Upper lobe of left lung (tissue), 6 donors: ENCODE results near the gene NKX6-2. TPM values are rescaled to one million over a fixed set of nuclear protein-coding genes. Genes with fewer than 3 reads are reported as not detected.
"Not testable (repeated sequence)": the region's sequence is repeated elsewhere in the genome, so short reads cannot be mapped to it uniquely, and the experiment has no call there.

Experiments
- ATAC-seq, 2 donors: fragments of 200-7000 bp; cut with Tn5 transposase; one replicate each; pipeline ENCODE4 v1.9.1; 2022; ENCODE audit warnings: mild to moderate bottlenecking in 2 of 2, moderate library complexity in 2 of 2; ENCODE audit not compliant: low FRiP score in 2 of 2
- DNase-seq, 2 donors: peaks; one replicate each; pipeline ENCODE4 v3.0.0-alpha.2; 2019 to 2020
- H3K27ac ChIP-seq, 4 donors: fragments of 200-600 bp; sonication (generic); one replicate each; pipeline ENCODE4 v1.5.1; 2016 to 2019
- H3K27me3 ChIP-seq, 4 donors: fragments of 200-600 bp; sonication (generic); one replicate each; pipeline ENCODE4 v1.5.1; 2017 to 2019
- H3K36me3 ChIP-seq, 4 donors: fragments of 200-600 bp; sonication (generic); one replicate each; pipeline ENCODE4 v1.5.1; 2016 to 2019
- H3K4me1 ChIP-seq, 4 donors: fragments of 200-600 bp; sonication (generic); one replicate each; pipeline ENCODE4 v1.5.1; 2018 to 2019
- H3K4me3 ChIP-seq, 4 donors: fragments of 200-600 bp; sonication (generic); one replicate each; pipeline ENCODE4 v1.5.1; 2017 to 2019; ENCODE audit warnings: mild to moderate bottlenecking in 2 of 4, moderate library complexity in 1 of 4
- H3K9me3 ChIP-seq, 4 donors: fragments of 200-600 bp; sonication (generic); one replicate each; pipeline ENCODE4 v1.5.1; 2018 to 2019
- CTCF ChIP-seq, 6 experiments: fragments of 450-650 bp in 4 of 6; fragments of 200-600 bp in 2 of 6; sonication (generic) in 2 of 6; IDR thresholded peaks; one replicate each; pipeline ENCODE4 v1.5.1; 2016 to 2019; ENCODE audit warnings: antibody characterized with exemption in 6 of 6
- EP300 ChIP-seq, 4 donors: sonication (generic); formaldehyde crosslinking; IDR thresholded peaks; one replicate each; pipeline ENCODE4 v1.5.1; 2017; ENCODE audit warnings: antibody characterized with exemption in 4 of 4, control low read depth in 2 of 4
- POLR2A ChIP-seq, 4 donors: fragments of 450-650 bp; IDR thresholded peaks; one replicate each; pipeline ENCODE4 v1.5.1; 2016 to 2017; ENCODE audit warnings: antibody characterized with exemption in 4 of 4, mild to moderate bottlenecking in 2 of 4
- POLR2AphosphoS5 ChIP-seq, 2 donors: sonication (generic); formaldehyde crosslinking; IDR thresholded peaks; one replicate each; pipeline ENCODE4 v1.5.1; 2017; ENCODE audit warnings: antibody characterized with exemption in 2 of 2
- WGBS, 2 donors: methylation state at CpG; one replicate each; pipeline ENCODE4 v1.1.5; 2017 to 2018; 5-methylcytosine and 5-hydroxymethylcytosine counted together
- total RNA-seq, 6 donors: library from RNA; depleted of rRNA in 4 of 6; stranded (reverse); fragments of >200 nt in 4 of 6; gene quantifications; one replicate each; pipeline versions ENCODE4 v1.1.0 to v1.2.1, GENCODE V29; 2016 to 2021
- donor health status: DM: no; HTN: no; CAD: no; lungs with moderate emphysema.
- donor health status: DM: no; HTN: yes; CAD: no; lungs with severe emphysema.

Gene NKX6-2
- total RNA-seq, 6 donors from 2014 or later: not detected

DNA sequence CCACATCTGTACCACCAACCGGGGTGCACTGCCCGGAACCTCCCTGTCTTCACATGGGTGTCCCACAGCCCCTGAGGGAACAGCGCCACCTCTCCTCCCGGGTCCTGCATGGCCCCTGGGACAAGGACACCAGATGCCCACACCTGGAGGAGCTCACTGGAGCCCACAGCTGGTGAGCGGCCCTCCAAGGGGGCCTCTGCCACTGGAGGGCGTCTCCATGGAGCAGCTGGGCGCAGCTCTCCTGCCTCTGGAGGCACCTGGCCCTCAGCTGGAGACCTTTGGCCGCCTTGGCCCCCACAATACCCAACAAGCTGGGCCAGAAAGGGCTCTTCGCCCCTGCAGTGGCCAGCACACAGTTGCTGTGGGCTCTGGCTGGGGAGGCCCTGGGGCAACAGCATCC, 7.3 kb upstream of the NKX6-2 start:
- H3K9me3 ChIP-seq: no peaks in the 10 kb centered on the region
- 89% methylated on average over 5 of the region's 9 CpGs; no CpG with 5 or more reads in 1 of the 2 donors for WGBS, 2 donors
- no peak for ATAC-seq
- H3K27ac ChIP-seq: no peak overlapping the region
- H3K4me3 ChIP-seq: no peak overlapping the region
- no peaks in the 10 kb centered on the region for H3K36me3 ChIP-seq
- peak in 1 of 2 donors; percentile 55 for DNase-seq
- peaks cover 0 to 8% (median under 1%) of the 10 kb centered on the region in 4 donors for H3K4me1 ChIP-seq
- peaks cover 0 to 18% (median 7%) of the 10 kb centered on the region in 4 donors for H3K27me3 ChIP-seq
- TF ChIP-seq POLR2AphosphoS5 (IDR thresholded peaks at IDR 0.05): no peak
- TF ChIP-seq EP300 (IDR thresholded peaks at IDR 0.05): no peak
- TF ChIP-seq CTCF (IDR thresholded peaks at IDR 0.05): no peak
- TF ChIP-seq POLR2A (IDR thresholded peaks at IDR 0.05): no peak

- Histone ChIP-seq H3K4me1 (peaks cover 0 to 12% (median 5%) of the 10 kb centered on the region in 4 donors), H3K36me3 (no peaks in the 10 kb centered on the region), H3K27ac (no peak overlapping the region), H3K4me3 (no peak overlapping the region), H3K9me3 (no peaks in the 10 kb centered on the region), H3K27me3 (peaks cover 0 to 22% (median 11%) of the 10 kb centered on the region in 4 donors)
- TF ChIP-seq EP300 (IDR thresholded peaks at IDR 0.05) (no peak), CTCF (IDR thresholded peaks at IDR 0.05) (no peak), POLR2A (IDR thresholded peaks at IDR 0.05) (no peak), POLR2AphosphoS5 (IDR thresholded peaks at IDR 0.05) (no peak)
- 86 to 89% methylated on average over 10 to 17 of the region's 17 CpGs for WGBS, 2 donors
- DNase-seq: peak in 1 of 2 donors; percentile 81
- ATAC-seq: no peak
Observed at GRCh38 chr10:132792796-132793195, 6.8 kb upstream of the NKX6-2 start.

GRCh38 chr10:132792099-132792498, 6.2 kb upstream of the NKX6-2 start:
- WGBS, 2 donors: 92 to 100% methylated on average over 2 to 31 of the region's 33 CpGs
- not testable (repeated sequence) for H3K4me3 ChIP-seq, H3K9me3 ChIP-seq, ATAC-seq, H3K36me3 ChIP-seq, H3K27ac ChIP-seq
- Histone ChIP-seq H3K27me3 (peaks cover 3 to 29% (median 18%) of the 10 kb centered on the region in 4 donors), H3K4me1 (peaks cover 7 to 19% (median 12%) of the 10 kb centered on the region in 4 donors)
- peak in 1 of 2 donors; percentile 38 for DNase-seq

DNA sequence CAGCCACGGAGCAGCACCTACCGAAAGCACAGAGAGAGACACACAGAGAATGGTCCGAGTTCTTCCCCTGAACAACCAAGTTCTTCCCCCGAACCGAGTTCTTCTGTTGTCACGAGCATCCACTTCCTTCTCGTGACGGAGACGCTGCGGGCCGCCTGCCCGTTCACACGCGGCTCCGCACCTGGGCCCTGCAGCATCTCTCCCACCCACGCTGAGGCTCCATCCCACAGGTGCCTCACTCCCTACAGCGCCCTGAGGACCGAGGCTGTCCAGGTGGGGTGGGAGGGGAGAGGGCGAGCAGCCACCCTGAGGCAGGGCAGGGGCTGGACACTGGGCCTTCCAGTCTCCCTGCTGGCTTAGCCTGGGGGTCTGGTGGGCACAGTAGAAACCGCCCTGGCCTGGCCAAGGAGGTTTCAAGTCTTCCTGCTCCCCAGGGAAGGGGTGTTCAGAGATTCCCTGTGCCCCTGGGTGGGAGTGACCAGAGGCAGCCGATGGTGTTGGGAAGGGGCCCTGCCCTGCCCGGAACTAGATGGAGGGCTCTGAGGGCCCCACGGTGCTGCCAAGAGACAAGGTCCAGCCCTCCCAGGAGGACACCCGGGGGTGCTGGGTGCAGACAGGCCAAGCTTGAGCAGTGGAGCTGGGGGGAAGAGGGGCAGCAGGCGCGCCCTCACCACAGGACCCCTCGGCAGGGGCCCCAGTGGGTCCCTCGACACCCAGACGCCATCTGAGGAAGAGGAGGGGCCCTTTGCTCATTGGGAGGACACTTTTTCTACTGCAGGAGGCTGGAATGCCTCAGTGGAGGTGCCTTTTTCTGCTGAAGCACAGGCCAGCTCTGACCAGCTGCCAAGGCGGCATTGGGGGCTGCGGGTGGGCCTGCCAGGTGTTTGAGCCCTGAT, 5.2 kb upstream of the NKX6-2 start:
- Histone ChIP-seq H3K36me3 (no peaks in the 10 kb centered on the region), H3K4me1 (peaks cover 16 to 28% (median 20%) of the 10 kb centered on the region in 4 donors), H3K27me3 (peaks cover 6 to 38% (median 27%) of the 10 kb centered on the region in 4 donors), H3K27ac (no peak overlapping the region), H3K4me3 (no peak overlapping the region), H3K9me3 (no peaks in the 10 kb centered on the region)
- WGBS, 2 donors: 54 to 55% methylated on average over 11 to 28 of the region's 31 CpGs
- ATAC-seq (peak in 1 of 2 donors; percentile 5), DNase-seq (peak in 1 of 2 donors; percentile 67)
- no peak for TF ChIP-seq POLR2AphosphoS5 (IDR thresholded peaks at IDR 0.05)
- no peak for TF ChIP-seq POLR2A (IDR thresholded peaks at IDR 0.05)
- no peak for TF ChIP-seq CTCF (IDR thresholded peaks at IDR 0.05)
- no peak for TF ChIP-seq EP300 (IDR thresholded peaks at IDR 0.05)

- Histone ChIP-seq H3K9me3 (no peaks in the 10 kb centered on the region), H3K4me1 (peaks cover 16 to 33% (median 23%) of the 10 kb centered on the region in 4 donors), H3K27ac (no peak overlapping the region), H3K4me3 (no peak overlapping the region), H3K36me3 (no peaks in the 10 kb centered on the region), H3K27me3 (peaks cover 6 to 41% (median 29%) of the 10 kb centered on the region in 4 donors)
- TF ChIP-seq POLR2AphosphoS5 (IDR thresholded peaks at IDR 0.05) (no peak), EP300 (IDR thresholded peaks at IDR 0.05) (no peak), CTCF (IDR thresholded peaks at IDR 0.05) (no peak), POLR2A (IDR thresholded peaks at IDR 0.05) (no peak)
- 50 to 56% methylated on average over 1 to 7 of the region's 7 CpGs for whole genome bisulfite sequencing, 2 donors
- no peak for ATAC-seq
- peak in 1 of 2 donors; percentile 61 for DNase-seq
Observed at GRCh38 chr10:132790470-132790869, 4.5 kb upstream of the NKX6-2 start.
